GM12801 (cell line): ENCODE data around the gene TOR4A.

ENCODE experiments used
- CTCF ChIP-seq: IDR thresholded peaks from one replicate; pipeline ENCODE4 v1.5.1; 2011; ENCODE audit warnings: control low read depth; ENCODE audit not compliant: insufficient read length; ENCODE audit errors: extremely low read depth

The TOR4A gene

GRCh38 chr9:137255448-137256114 is 21.9 kb upstream of the TOR4A start:
- TF ChIP-seq CTCF = no peak

- TF ChIP-seq CTCF = no peak
These were observed 21.2 kb upstream of the TOR4A start for GRCh38 chr9:137256362-137256761.

- TF ChIP-seq CTCF = no peak
These were observed 20.7 kb upstream of the TOR4A start for GRCh38 chr9:137256856-137257255.

- no peak for TF ChIP-seq CTCF
These were observed 14.6 kb upstream of the TOR4A start for GRCh38 chr9:137262909-137263285.

GRCh38 chr9:137263506-137263905 is 14.0 kb upstream of the TOR4A start:
- TF ChIP-seq CTCF = no peak

GRCh38 chr9:137264067-137264466 is 13.5 kb upstream of the TOR4A start:
- no peak for TF ChIP-seq CTCF

- TF ChIP-seq CTCF = no peak
These were observed 11.9 kb upstream of the TOR4A start for GRCh38 chr9:137265496-137266161.
